ENCODE results near the gene RAB6B.
A peak's percentile ranks its signal among the peaks of the same experiment; 100 is the strongest.

RAB6B gene

GRCh38 chr3:133871368-133872090, 24.2 kb downstream of the RAB6B start:
- Histone ChIP-seq H3K4me3 (ENCODE audit: low read depth, low read length) (no peak overlapping the region), H3K27ac (peak overlapping the region; percentile 61), H3K36me3 (ENCODE audit: control insufficient read depth, insufficient read depth, low read length) (no peaks in the 10 kb centered on the region), H2AFZ (no peak overlapping the region), H3K79me2 (peaks cover 34% of the 10 kb centered on the region), H3K9me3 (ENCODE audit: control insufficient read depth, low read length) (no peaks in the 10 kb centered on the region), H3K4me2 (ENCODE audit: low read length) (no peak overlapping the region), H3K27me3 (ENCODE audit: control insufficient read depth, insufficient read depth, low read length) (no peaks in the 10 kb centered on the region), H3K4me1 (peaks cover 22% of the 10 kb centered on the region), H3K9ac (no peak overlapping the region)
- no peak for TF ChIP-seq CTCF (IDR thresholded peaks at IDR 0.05)

GRCh38 chr3:133870822-133871221, 24.9 kb downstream of the RAB6B start:
- Histone ChIP-seq H3K4me2 (ENCODE audit: low read length) (no peak overlapping the region), H3K36me3 (ENCODE audit: control insufficient read depth, insufficient read depth, low read length) (no peaks in the 10 kb centered on the region), H3K4me3 (ENCODE audit: low read depth, low read length) (no peak overlapping the region), H3K4me1 (peaks cover 27% of the 10 kb centered on the region), H3K9ac (no peak overlapping the region), H3K27ac (no peak overlapping the region), H3K27me3 (ENCODE audit: control insufficient read depth, insufficient read depth, low read length) (no peaks in the 10 kb centered on the region), H3K79me2 (peaks cover 41% of the 10 kb centered on the region), H3K9me3 (ENCODE audit: control insufficient read depth, low read length) (no peaks in the 10 kb centered on the region), H2AFZ (no peak overlapping the region)
- TF ChIP-seq CTCF (IDR thresholded peaks at IDR 0.05): no peak

GRCh38 chr3:133869586-133869985, 26.1 kb downstream of the RAB6B start:
- no peak overlapping the region for H2AFZ ChIP-seq
- peaks cover 49% of the 10 kb centered on the region for H3K79me2 ChIP-seq
- no peak overlapping the region for H3K9ac ChIP-seq
- no peak for TF ChIP-seq CTCF (IDR thresholded peaks at IDR 0.05)
- no peak overlapping the region for H3K4me2 ChIP-seq (ENCODE audit: low read length)
- H3K4me3 ChIP-seq (ENCODE audit: low read depth, low read length): no peak overlapping the region
- no peaks in the 10 kb centered on the region for H3K27me3 ChIP-seq (ENCODE audit: control insufficient read depth, insufficient read depth, low read length)
- H3K27ac ChIP-seq: no peak overlapping the region
- no peaks in the 10 kb centered on the region for H3K9me3 ChIP-seq (ENCODE audit: control insufficient read depth, low read length)
- no peaks in the 10 kb centered on the region for H3K36me3 ChIP-seq (ENCODE audit: control insufficient read depth, insufficient read depth, low read length)
- H3K4me1 ChIP-seq: peaks cover 39% of the 10 kb centered on the region

GRCh38 chr3:133868758-133869475, 26.8 kb downstream of the RAB6B start:
- no peak overlapping the region for H3K4me2 ChIP-seq (ENCODE audit: low read length)
- H3K9ac ChIP-seq: no peak overlapping the region
- H3K27ac ChIP-seq: no peak overlapping the region
- peaks cover 53% of the 10 kb centered on the region for H3K79me2 ChIP-seq
- no peaks in the 10 kb centered on the region for H3K36me3 ChIP-seq (ENCODE audit: control insufficient read depth, insufficient read depth, low read length)
- H3K4me3 ChIP-seq (ENCODE audit: low read depth, low read length): no peak overlapping the region
- no peaks in the 10 kb centered on the region for H3K27me3 ChIP-seq (ENCODE audit: control insufficient read depth, insufficient read depth, low read length)
- no peak for TF ChIP-seq CTCF (IDR thresholded peaks at IDR 0.05)
- no peak overlapping the region for H2AFZ ChIP-seq
- peaks cover 43% of the 10 kb centered on the region for H3K4me1 ChIP-seq
- H3K9me3 ChIP-seq (ENCODE audit: control insufficient read depth, low read length): no peaks in the 10 kb centered on the region

Data from parathyroid adenoma (tissue), 2 donors.